GM12878 (cell line): ENCODE data around the gene DOP1A. TPM values are rescaled to one million over a fixed set of nuclear protein-coding genes. Genes with fewer than 3 reads are reported as not detected.

ENCODE experiments used
- ATAC-seq: fragments of 200-7000 bp; cut with Tn5 transposase; 3 replicates; pipeline ENCODE4 v1.9.1; 2020; ENCODE audit warnings: mild to moderate bottlenecking, moderate library complexity
- BruUV-seq: library from RNA; stranded (reverse); fragments of 400-500 nt; replicated peaks from 2 replicates; lab custom pipeline; 2021; lab: Mats Ljungman, UMichigan
- CTCF ChIA-PET: fragments of 300-600 bp; sonication (Branson Sonifier 250); formaldehyde crosslinking; extraction: SDS; loops from one replicate; lab custom pipeline; 2021; ENCODE audit warnings: inconsistent platforms; lab: Yijun Ruan, JAX
- POLR2A ChIA-PET: fragments of 350-600 bp; formaldehyde crosslinking; extraction: SDS; loops from one replicate; lab custom pipeline; 2021; ENCODE audit warnings: inconsistent platforms; lab: Charles Lee
- RAD21 ChIA-PET: fragments of 300-600 bp; sonication (Branson Sonifier 250); formaldehyde crosslinking; loops from one replicate; lab custom pipeline; 2023; ENCODE audit warnings: antibody characterized with exemption; ENCODE audit not compliant: unreplicated experiment; lab: Charles Lee
- SMC1A ChIA-PET: fragments of 300-600 bp; sonication (Branson Sonifier 250); formaldehyde crosslinking; loops from one replicate; lab custom pipeline; 2023; ENCODE audit not compliant: unreplicated experiment, uncharacterized antibody; lab: Charles Lee
- DNase-seq: peaks from one replicate; pipeline ENCODE4 v3.0.0-alpha.2; 2011; ENCODE audit warnings: low read depth, low spot score
- FAIRE-seq: peaks from 3 replicates; lab custom pipeline; 2011; peaks lifted over from hg19 to GRCh38; lab: Jason Lieb, UNC
- H2AFZ ChIP-seq: 2 replicates; pipeline ENCODE4 v1.6.0; 2011; ENCODE audit warnings: low read depth, low read length, control low read depth; ENCODE audit not compliant: control insufficient read depth
- H3K27ac ChIP-seq: 2 replicates; pipeline ENCODE4 v1.5.1; 2011; ENCODE audit warnings: control low read depth; ENCODE audit not compliant: control insufficient read depth, insufficient read depth
- H3K27me3 ChIP-seq, 2 experiments: replicated peaks in 1 of 2; 2 replicates each; pipeline versions ENCODE4 v1.6.0 to v1.6.1; 2011; ENCODE audit warnings: low read length in 1 of 2; ENCODE audit not compliant: control insufficient read depth in 2 of 2, insufficient read depth in 2 of 2
- H3K36me3 ChIP-seq, 2 experiments: 2 replicates each; pipeline ENCODE4 v1.5.1; 2011; ENCODE audit warnings: low read length in 1 of 2; ENCODE audit not compliant: control insufficient read depth in 2 of 2, insufficient read depth in 2 of 2
- H3K4me1 ChIP-seq: 2 replicates; pipeline ENCODE4 v1.6.1; 2011; ENCODE audit warnings: mild to moderate bottlenecking, low read length, moderate library complexity, mixed read lengths; ENCODE audit not compliant: control insufficient read depth, insufficient read depth
- H3K4me2 ChIP-seq: 2 replicates; pipeline ENCODE4 v1.6.0; 2011; ENCODE audit warnings: control low read depth; ENCODE audit not compliant: control insufficient read depth, insufficient read depth
- H3K4me3 ChIP-seq: fragments of 200-600 bp; sonication (generic); 2 replicates; pipeline ENCODE4 v1.5.1; 2016
- H3K79me2 ChIP-seq: 2 replicates; pipeline ENCODE4 v1.6.0; 2011; ENCODE audit warnings: low read length; ENCODE audit not compliant: control insufficient read depth, insufficient read depth
- H3K9ac ChIP-seq: 2 replicates; pipeline ENCODE4 v1.8.0; 2011; ENCODE audit warnings: low read length, control low read depth, mixed read lengths; ENCODE audit not compliant: control insufficient read depth, insufficient read depth
- H3K9me3 ChIP-seq: replicated peaks from 3 replicates; pipeline ENCODE4 v1.5.1; 2011; ENCODE audit warnings: mild to moderate bottlenecking, low read length; ENCODE audit not compliant: control insufficient read depth, insufficient read depth
- H4K20me1 ChIP-seq: 2 replicates; pipeline ENCODE4 v1.6.0; 2011; ENCODE audit not compliant: control insufficient read depth, insufficient read depth
- RUNX3 ChIP-seq: IDR thresholded peaks from 2 replicates; pipeline ENCODE4 v1.6.1; 2012; ENCODE audit warnings: low read length, inconsistent platforms
- SP1 ChIP-seq: IDR thresholded peaks from one replicate; pipeline ENCODE4 v1.6.1; 2011; ENCODE audit warnings: low read depth, low read length
- STAT1 ChIP-seq: fragments of 450-650 bp; conservative IDR thresholded peaks from 2 replicates; pipeline ENCODE4 v1.6.1; 2014; ENCODE audit warnings: antibody characterized with exemption, mild to moderate bottlenecking
- ZNF207 ChIP-seq: fragments of 450-650 bp; IDR thresholded peaks from 2 replicates; pipeline ENCODE4 v1.6.1; 2014; ENCODE audit warnings: antibody characterized with exemption, mild to moderate bottlenecking, borderline replicate concordance
- ZSCAN29 ChIP-seq: fragments of 450-650 bp; IDR thresholded peaks from 2 replicates; pipeline ENCODE4 v1.6.1; 2017; ENCODE audit warnings: mild to moderate bottlenecking, moderate library complexity
- WGBS: methylation state at CpG from one replicate; pipeline ENCODE4 v1.1.6; 2016; ENCODE audit warnings: low lambda C conversion rate; ENCODE audit not compliant: insufficient replicate concordance, insufficient coverage; ENCODE audit errors: missing lambda C conversion rate; 5-methylcytosine and 5-hydroxymethylcytosine counted together
- in situ Hi-C: fragments of 300-500 bp; cut with MboI; formaldehyde crosslinking; loops from 9 replicates; pipeline ENCODE4 v1.14.3; 2018; ENCODE audit warnings: mixed read lengths
- intact Hi-C: fragments of 100-400 bp; cut with micrococcal nuclease; formaldehyde crosslinking; loops from one replicate; pipeline ENCODE4 v1.14.2; 2022; ENCODE audit not compliant: unreplicated experiment
- polyA plus RNA-seq, 11 experiments: library from polyadenylated mRNA; depleted of rRNA in 4 of 11; unstranded in 6 of 11; stranded (reverse) in 5 of 11; fragments of >200 nt; fragmentation: Nextera tagmentation in 4 of 11; fragmentation: Illumina TruSeq in 1 of 11; extraction: Ambion mirVana in 4 of 11; extraction: Trizol in 1 of 11; gene quantifications; 1 replicate in 1 of 11; 2 replicates in 10 of 11; pipeline versions ENCODE4 v1.2.1 to v1.2.3, GENCODE V29; 2011 to 2016; ENCODE audit warnings: inconsistent platforms in 2 of 11, missing spikeins in 2 of 11, low read depth in 1 of 11
- total RNA-seq, 4 experiments: library from RNA; depleted of rRNA in 3 of 4; stranded (reverse); fragments of >200 nt in 3 of 4; fragmentation: Illumina TruSeq in 1 of 4; extraction: Trizol in 1 of 4; gene quantifications; 2 replicates each; pipeline versions ENCODE4 v1.2.1 to v1.2.3, GENCODE V29; 2013 to 2021

DOP1A gene
- total and polyA plus RNA-seq, 10 of the 15 experiments (the other 5 are each of a cell fraction or from before 2014, with no cell fraction given), result 1.9 to 22.9 (median 10.3) TPM

- peaks cover 31% of the 10 kb centered on the region for H3K79me2 ChIP-seq
- H3K27me3 ChIP-seq, result no peaks in the 10 kb centered on the region
- H3K27ac ChIP-seq, result peak overlapping the region; percentile 71; the same call in 1 of the 2 replicates
- no peaks in the 10 kb centered on the region for H3K9me3 ChIP-seq
- H4K20me1 ChIP-seq, result no peaks in the 10 kb centered on the region
- ChIA-PET POLR2A (interaction anchor here (1.1 to 4.3 kb wide), 4 partner anchors 21 to 822 kb away, joined by 3 to 34 read pairs (median 8); partner anchors contain the start of gene IBTK), RAD21 (interaction anchor here (1.8 to 8.6 kb wide), 6 partner anchors 11 to 148 kb away, joined by 4 to 215 read pairs (median 21); no protein-coding TSS in a partner anchor), SMC1A (interaction anchor here (1.0 to 10.4 kb wide), 10 partner anchors 13 to 445 kb away, joined by 3 to 277 read pairs (median 34); partner anchors contain the start of genes PGM3, PRSS35 and RWDD2A), CTCF (interaction anchor here (1.7 to 12.2 kb wide), 12 partner anchors 14 to 798 kb away, joined by 4 to 635 read pairs (median 24); partner anchors contain the start of genes PGM3, PRSS35 and RWDD2A)
- H3K9ac ChIP-seq, result peak overlapping the region; percentile 66
- WGBS, result 13% methylated on average over 6 of the region's 6 CpGs
- TSS peak; percentile 64 for BruUV-seq
- intact Hi-C loops, result loop anchor here (5.0 to 10.0 kb wide), 4 partner anchors 124 to 704 kb away; partner anchors contain the start of genes ME1, PGM3, RWDD2A and TPBG
- ATAC-seq (no peak), FAIRE-seq (no peak), DNase-seq (no peak)
- in situ Hi-C loops, result loop anchor here (5.0 to 10.0 kb wide), 2 partner anchors 356 to 449 kb away; no protein-coding TSS in a partner anchor
- H3K4me1 ChIP-seq, result peaks cover 8% of the 10 kb centered on the region
- peak overlapping the region; percentile 87 for H3K4me3 ChIP-seq
- peak overlapping the region; percentile 80 for H2AFZ ChIP-seq
- H3K36me3 ChIP-seq, result no peaks in the 10 kb centered on the region
- peak overlapping the region; percentile 61 for H3K4me2 ChIP-seq
- TF ChIP-seq ZSCAN29 (0 out of 2 replicates have a peak, but pooled peaks have one; percentile 14), STAT1 (no peak), RUNX3 (peak; percentile 59)
Observed at GRCh38 chr6:83068616-83069015, 1.1 kb downstream of the DOP1A start.

GRCh38 chr6:83069633-83070032 is 2.2 kb downstream of the DOP1A start:
- no peak for FAIRE-seq
- H3K27me3 ChIP-seq, result no peaks in the 10 kb centered on the region
- no peak overlapping the region for H3K9ac ChIP-seq
- H3K9me3 ChIP-seq, result no peaks in the 10 kb centered on the region
- H3K4me1 ChIP-seq, result peaks cover 8% of the 10 kb centered on the region
- intact Hi-C loops, result loop anchor here (2.0 to 10.0 kb wide), 5 partner anchors 17 to 705 kb away; partner anchors contain the start of genes ME1, PGM3, RWDD2A and TPBG
- ChIA-PET POLR2A (interaction anchor here (0.9 to 1.4 kb wide), 5 partner anchors 17 to 148 kb away, joined by 3 to 4 read pairs (median 3); partner anchors contain the start of genes PGM3 and RWDD2A), RAD21 (interaction anchor here (1.1 to 8.6 kb wide), 4 partner anchors 17 to 444 kb away, joined by 5 to 215 read pairs (median 11); no protein-coding TSS in a partner anchor)
- DNase-seq, result no peak
- H2AFZ ChIP-seq, result no peak overlapping the region
- H3K36me3 ChIP-seq, result no peaks in the 10 kb centered on the region
- H3K27ac ChIP-seq, result no peak overlapping the region
- no peak overlapping the region for H3K4me3 ChIP-seq
- no peak overlapping the region; the same call in 1 of the 2 replicates for H3K4me2 ChIP-seq
- no peak for ATAC-seq
- H3K79me2 ChIP-seq, result peaks cover 31% of the 10 kb centered on the region
- no peak for TF ChIP-seq ZNF207
- no peak for TF ChIP-seq SP1
- TF ChIP-seq, all 136 proteins: peak for 0
- ChIA-PET CTCF (interaction anchor here (0.9 to 12.2 kb wide), 13 partner anchors 13 to 467 kb away, joined by 3 to 635 read pairs (median 4); no protein-coding TSS in a partner anchor), SMC1A (interaction anchor here (0.7 to 10.4 kb wide), 9 partner anchors 17 to 444 kb away, joined by 3 to 277 read pairs (median 7); partner anchors contain the start of genes PGM3, PRSS35 and RWDD2A)
- no TSS peak for BruUV-seq
- in situ Hi-C loops, result loop anchor here (5.0 to 10.0 kb wide), 2 partner anchors 355 to 448 kb away; no protein-coding TSS in a partner anchor
- H4K20me1 ChIP-seq, result no peaks in the 10 kb centered on the region
